Measurements from ENCODE around the gene CLCN4. TPM values are rescaled to one million over a fixed set of nuclear protein-coding genes. Genes with fewer than 3 reads are reported as not detected.

CLCN4 gene
- 2.6 and 3.6 TPM in 2 replicates for total RNA-seq (2014; rRNA removed; shearing (Covaris generic))

GRCh38 chrX:10156199-10157031 lies at the start of gene CLCN4:
Gene CLCN4 (plus strand): TSS chrX:10156975. CDS start chrX:10185033, 28,058 bp downstream.
- peak; percentile 76 for DNase-seq (ENCODE audit: low spot score)
- in situ Hi-C loops (cut with HindIII; ENCODE audit: low sequenced_read_pairs) = no loop called here

- DNase-seq (ENCODE audit: low spot score) = no peak
- in situ Hi-C loops (cut with HindIII; ENCODE audit: low sequenced_read_pairs) = no loop called here
Measured at GRCh38 chrX:10107483-10107882, 49.3 kb upstream of the CLCN4 start.

GRCh38 chrX:10108288-10108687 lies 48.5 kb upstream of the CLCN4 start:
- no peak for DNase-seq (ENCODE audit: low spot score)
- in situ Hi-C loops (cut with HindIII; ENCODE audit: low sequenced_read_pairs) = no loop called here

GRCh38 chrX:10109695-10110094 lies 47.1 kb upstream of the CLCN4 start:
- in situ Hi-C loops (cut with HindIII; ENCODE audit: low sequenced_read_pairs) = no loop called here
- DNase-seq (ENCODE audit: low spot score) = peak; percentile 59

- in situ Hi-C loops (cut with HindIII; ENCODE audit: low sequenced_read_pairs) = no loop called here
- DNase-seq (ENCODE audit: low spot score) = peak; percentile 50
Measured at GRCh38 chrX:10110316-10110935, 46.3 kb upstream of the CLCN4 start.

GRCh38 chrX:10110984-10111363 lies 45.8 kb upstream of the CLCN4 start:
- in situ Hi-C loops (cut with HindIII; ENCODE audit: low sequenced_read_pairs) = no loop called here
- no peak for DNase-seq (ENCODE audit: low spot score)

GRCh38 chrX:10111364-10112148 lies 45.2 kb upstream of the CLCN4 start:
- DNase-seq (ENCODE audit: low spot score) = no peak
- in situ Hi-C loops (cut with HindIII; ENCODE audit: low sequenced_read_pairs) = no loop called here

DNA sequence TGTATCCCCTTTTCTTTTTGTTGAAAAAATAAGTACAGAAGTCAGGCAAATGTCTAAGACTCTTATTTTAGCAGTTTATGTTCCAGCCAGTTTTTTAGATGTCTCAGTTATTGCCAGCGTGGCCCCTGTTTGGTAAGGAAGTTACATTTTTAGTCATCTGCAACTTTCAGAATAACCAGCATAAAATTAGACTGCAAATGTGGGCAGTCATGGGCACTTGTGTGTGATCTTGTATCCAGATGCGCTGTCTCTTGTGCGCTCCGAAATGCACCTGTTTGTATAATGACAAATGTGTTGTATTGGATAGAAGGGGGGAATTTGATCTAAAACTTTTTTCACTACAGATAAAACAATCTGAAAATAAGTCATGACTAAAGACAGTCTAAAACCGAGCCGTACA lies 44.3 kb upstream of the CLCN4 start:
- in situ Hi-C loops (cut with HindIII; ENCODE audit: low sequenced_read_pairs) = no loop called here
- no peak for DNase-seq (ENCODE audit: low spot score)

DNA sequence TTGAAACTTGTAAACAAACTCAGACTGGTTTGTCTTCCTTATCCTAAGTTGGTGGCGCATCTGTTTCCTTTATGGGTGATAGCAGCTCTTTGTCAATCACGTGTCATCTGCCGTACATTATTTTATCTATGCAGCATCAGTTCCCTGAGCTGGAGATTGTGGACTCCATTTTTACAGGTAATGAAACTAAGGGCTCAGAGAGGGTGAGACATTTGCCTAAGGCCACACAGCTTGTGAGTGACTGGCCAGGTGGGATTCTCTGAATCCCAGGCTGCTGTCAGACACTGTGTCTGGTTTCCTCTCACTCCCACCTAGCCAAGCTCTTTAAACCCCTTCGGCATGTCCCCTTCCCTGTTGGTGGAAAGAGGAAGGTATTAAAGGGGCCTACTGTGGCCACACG lies 41.7 kb upstream of the CLCN4 start:
- in situ Hi-C loops (cut with HindIII; ENCODE audit: low sequenced_read_pairs) = no loop called here
- DNase-seq (ENCODE audit: low spot score) = no peak

- no peak for DNase-seq (ENCODE audit: low spot score)
- in situ Hi-C loops (cut with HindIII; ENCODE audit: low sequenced_read_pairs) = no loop called here
Measured at GRCh38 chrX:10117301-10117700, 39.5 kb upstream of the CLCN4 start.

- in situ Hi-C loops (cut with HindIII; ENCODE audit: low sequenced_read_pairs) = no loop called here
- no peak for DNase-seq (ENCODE audit: low spot score)
Measured at GRCh38 chrX:10117864-10118377, 38.9 kb upstream of the CLCN4 start.

DNA sequence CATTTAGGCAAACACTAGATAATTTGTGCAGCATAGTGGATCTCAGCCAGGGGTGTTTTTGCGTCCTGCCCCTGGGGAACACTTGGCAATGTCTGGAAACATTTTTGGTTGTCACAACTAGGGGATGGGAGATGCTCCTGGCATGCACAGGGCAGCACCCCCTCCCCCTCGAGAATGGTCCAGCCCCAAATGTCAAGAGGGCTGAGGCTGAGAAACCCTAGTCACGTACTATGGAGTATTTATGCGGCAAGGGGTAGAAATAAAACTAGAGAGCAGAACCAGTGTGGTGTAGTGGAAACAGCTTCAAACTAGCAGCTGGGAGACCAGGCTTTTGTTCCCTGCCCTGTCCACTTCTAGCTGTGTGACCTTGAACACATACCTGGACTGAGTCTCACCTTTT lies 38.2 kb upstream of the CLCN4 start:
- in situ Hi-C loops (cut with HindIII; ENCODE audit: low sequenced_read_pairs) = no loop called here
- DNase-seq (ENCODE audit: low spot score) = no peak

GRCh38 chrX:10119399-10119990 lies 37.3 kb upstream of the CLCN4 start:
- peak; percentile 79 for DNase-seq (ENCODE audit: low spot score)
- in situ Hi-C loops (cut with HindIII; ENCODE audit: low sequenced_read_pairs) = no loop called here

- no peak for DNase-seq (ENCODE audit: low spot score)
- in situ Hi-C loops (cut with HindIII; ENCODE audit: low sequenced_read_pairs) = no loop called here
Measured at GRCh38 chrX:10120331-10120730, 36.4 kb upstream of the CLCN4 start.

GRCh38 chrX:10120828-10121227 lies 35.9 kb upstream of the CLCN4 start:
- in situ Hi-C loops (cut with HindIII; ENCODE audit: low sequenced_read_pairs) = no loop called here
- DNase-seq (ENCODE audit: low spot score) = no peak

DNA sequence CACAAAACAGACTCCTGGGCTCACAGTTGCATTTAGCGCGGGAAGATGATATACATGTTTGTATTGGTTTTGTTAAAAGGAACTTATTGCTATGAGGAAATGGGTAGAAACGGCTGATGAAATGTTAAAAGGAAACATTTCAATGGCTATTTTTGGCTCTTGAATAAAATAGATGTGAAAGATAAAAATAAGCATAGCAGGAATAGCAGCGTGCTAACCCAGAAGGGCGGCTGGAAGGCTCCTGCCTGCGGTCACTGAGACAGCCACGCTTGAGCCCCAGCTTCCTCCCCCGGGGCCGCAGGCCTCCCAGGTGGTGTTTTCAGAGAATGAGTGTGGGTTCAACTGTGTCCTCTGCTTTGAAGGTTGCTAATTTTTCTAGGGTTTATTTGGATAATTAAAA lies 35.0 kb upstream of the CLCN4 start:
- DNase-seq (ENCODE audit: low spot score) = no peak
- in situ Hi-C loops (cut with HindIII; ENCODE audit: low sequenced_read_pairs) = no loop called here

DNA sequence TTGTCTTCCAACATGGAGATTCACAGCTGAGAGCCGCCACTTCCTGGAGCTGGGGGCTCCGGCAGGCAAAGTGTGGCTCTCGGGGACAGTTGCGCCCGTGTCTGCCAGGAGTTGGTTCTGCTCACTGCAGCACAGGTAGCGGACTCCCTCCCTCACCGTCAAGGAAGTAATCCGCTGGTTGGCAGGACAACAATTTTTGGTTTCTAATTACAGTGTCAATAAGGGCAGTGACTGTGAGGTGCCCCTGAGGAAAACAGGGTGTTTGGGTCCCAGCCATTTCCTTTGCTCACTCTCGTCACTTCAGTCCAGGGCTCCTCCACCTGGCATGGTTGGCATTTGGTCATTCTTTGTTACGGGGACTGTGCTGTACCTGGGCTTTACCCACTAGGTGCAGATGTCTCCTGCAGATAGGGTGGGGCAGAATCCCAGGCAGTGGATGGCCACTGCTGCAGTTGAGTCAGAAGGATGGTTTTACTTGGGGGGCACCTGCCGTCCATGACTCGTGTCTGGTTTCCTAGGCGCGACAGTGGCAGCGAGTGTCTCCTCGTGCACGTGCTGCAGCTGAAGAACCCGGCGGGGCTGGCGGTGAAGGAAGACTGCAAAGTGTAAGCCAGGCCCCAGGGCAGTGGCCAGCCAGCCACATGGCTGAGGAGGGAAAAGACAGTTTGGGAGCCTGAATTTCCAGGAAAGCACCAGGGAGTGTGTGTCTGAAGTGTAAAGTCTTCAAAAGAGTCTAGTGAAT lies 32.1 kb upstream of the CLCN4 start:
- DNase-seq (ENCODE audit: low spot score) = no peak
- in situ Hi-C loops (cut with HindIII; ENCODE audit: low sequenced_read_pairs) = no loop called here

DNA sequence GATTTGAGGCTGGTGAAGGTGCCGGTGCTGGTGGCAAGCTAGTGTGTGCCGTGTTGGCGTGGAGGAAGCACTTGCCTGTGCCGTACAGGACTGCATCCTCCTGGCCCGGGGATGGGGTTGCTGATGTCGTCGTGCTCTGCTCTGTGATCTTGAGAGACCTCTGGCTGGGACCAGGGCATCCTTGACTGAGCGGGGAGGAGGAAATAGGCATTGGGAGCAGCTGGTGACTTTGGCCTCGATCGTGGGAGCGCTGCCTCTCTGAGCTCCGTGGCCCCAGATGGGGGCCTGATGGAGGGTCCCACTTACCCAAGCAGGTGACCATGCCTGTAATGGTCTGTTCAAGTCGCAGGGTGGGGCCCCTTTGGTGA lies 31.5 kb upstream of the CLCN4 start:
- no peak for DNase-seq (ENCODE audit: low spot score)
- in situ Hi-C loops (cut with HindIII; ENCODE audit: low sequenced_read_pairs) = no loop called here

DNA sequence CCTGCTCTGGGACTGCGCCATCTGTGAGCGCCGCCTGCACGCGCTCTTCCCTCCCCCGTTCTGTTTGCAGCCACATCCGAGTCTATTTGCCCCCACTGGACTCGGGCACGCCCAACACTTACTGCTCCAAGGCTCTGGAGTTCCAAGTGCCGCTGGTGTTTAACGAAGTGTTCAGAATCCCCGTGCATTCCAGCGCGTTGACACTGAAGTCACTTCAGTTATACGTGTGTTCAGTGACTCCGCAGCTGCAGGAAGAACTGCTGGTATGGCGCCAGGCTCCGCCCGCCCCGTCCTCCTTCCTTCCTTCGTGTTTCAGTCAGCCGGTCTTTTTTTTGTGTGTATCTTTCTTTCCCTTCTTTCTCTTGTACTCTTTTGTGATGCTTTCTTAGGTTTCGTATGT lies 30.7 kb upstream of the CLCN4 start:
- in situ Hi-C loops (cut with HindIII; ENCODE audit: low sequenced_read_pairs) = no loop called here
- no peak for DNase-seq (ENCODE audit: low spot score)
